HG03025 (cell line): ENCODE data around the gene EIF3K.
"Not testable (repeated sequence)": the region's sequence is repeated elsewhere in the genome, so short reads cannot be mapped to it uniquely, and the experiment has no call there.

ENCODE experiments used
- ATAC-seq: cut with Tn5 transposase; IDR thresholded peaks from one replicate; pipeline ENCODE4 v1.9.1; 2021; ENCODE audit warnings: mild to moderate bottlenecking, moderate library complexity; ENCODE audit not compliant: unreplicated experiment, low FRiP score

The EIF3K gene

GRCh38 chr19:38618590-38619360, at the start of gene EIF3K:
TSS of gene EIF3K (plus strand) at chr19:38619188. CDS start at chr19:38619269, 81 bp downstream.
- peak; percentile 75 for ATAC-seq

DNA sequence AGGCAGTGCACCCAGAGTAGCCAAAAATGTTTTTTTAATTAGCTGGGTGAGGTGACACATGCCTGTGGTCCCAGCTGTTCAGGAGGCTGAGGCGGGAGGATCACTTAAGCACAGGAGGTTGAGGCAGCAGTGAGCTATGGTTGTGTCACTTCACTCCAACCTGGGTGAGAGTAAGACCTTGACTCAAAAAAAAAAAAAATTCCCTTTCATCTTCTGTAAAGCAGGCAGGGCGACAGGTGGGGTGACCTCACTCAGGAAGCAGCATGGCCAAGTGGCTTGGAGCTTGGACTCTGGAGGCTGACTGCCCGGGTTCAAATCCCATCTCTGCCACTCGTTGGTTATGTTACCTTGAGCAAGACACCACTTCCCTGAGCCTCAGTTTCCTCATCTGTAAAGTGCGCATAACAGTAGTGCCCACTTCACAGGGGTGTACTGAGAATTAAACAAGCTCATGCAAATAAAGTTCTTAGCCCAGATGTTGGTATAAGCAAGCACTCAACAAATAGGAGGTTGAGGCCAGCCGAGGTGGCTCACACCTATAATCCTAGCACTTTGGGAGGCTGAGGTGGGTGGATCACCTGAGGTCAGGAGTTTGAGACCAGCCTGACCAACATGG, 49.5 kb upstream of the EIF3K start:
- no peak for ATAC-seq

GRCh38 chr19:38571682-38572081, 47.3 kb upstream of the EIF3K start:
- ATAC-seq: no peak

GRCh38 chr19:38577826-38578225, 41.2 kb upstream of the EIF3K start:
- no peak for ATAC-seq

- not testable (repeated sequence) for ATAC-seq
Observed at GRCh38 chr19:38579304-38579703, 39.7 kb upstream of the EIF3K start.

- no peak for ATAC-seq
Observed at GRCh38 chr19:38580080-38580479, 38.9 kb upstream of the EIF3K start.

DNA sequence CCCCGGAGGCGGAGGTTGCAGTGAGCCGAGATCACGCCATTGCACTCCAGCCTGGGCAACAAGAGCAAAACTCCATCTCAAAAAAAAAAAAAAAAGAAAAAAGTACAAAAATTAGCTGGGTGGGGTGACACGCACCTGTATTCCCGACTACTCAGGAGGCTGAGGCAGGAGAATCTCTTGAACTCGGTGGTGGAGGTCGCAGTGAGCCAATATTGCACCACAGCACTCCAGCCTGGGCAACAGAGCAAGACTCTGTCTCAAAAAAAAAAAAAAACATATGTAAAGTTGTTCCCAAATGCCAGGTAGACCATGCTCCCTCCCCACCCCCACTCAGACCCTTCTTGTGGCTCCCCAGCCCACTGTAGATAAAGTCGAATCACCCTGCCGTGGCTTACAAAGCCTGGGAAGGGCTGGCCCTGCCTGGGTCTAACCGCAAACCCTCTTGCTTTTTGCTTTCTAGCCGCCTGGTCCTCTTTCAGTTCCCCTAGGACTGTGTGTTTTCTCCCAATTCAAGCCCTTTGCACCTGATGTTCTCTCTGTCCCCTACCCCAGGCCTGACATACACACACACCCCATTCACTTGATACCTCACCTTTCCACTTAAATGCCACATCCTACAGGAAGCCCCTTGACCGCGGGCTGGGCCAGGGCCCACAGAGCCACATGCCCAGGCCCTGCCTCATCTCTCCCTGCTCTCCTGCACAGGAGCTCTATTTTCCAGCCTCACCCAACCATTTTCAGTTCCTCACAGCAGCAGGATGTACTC, 35.6 kb upstream of the EIF3K start:
- no peak for ATAC-seq

- no peak for ATAC-seq
Observed at GRCh38 chr19:38583985-38584305, 35.0 kb upstream of the EIF3K start.

DNA sequence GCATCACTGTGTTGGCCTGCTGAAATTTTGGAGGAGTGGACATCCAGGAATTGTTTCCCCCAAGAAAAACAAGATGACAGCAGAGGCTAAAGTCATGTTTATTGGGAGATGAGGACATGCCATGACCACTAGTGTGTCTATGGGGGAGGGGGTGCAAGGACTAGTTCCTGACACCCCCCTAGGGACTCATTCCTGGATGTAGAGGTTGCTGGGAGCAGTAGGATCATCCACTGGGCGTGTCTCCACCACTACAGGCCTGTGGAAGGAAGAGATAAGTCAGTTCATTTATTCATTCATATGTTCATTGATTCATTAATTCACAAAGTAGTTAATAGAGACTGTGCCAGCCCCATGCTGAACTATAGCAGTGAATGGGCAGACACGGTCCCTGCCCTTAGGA, 31.4 kb upstream of the EIF3K start:
- ATAC-seq: no peak

DNA sequence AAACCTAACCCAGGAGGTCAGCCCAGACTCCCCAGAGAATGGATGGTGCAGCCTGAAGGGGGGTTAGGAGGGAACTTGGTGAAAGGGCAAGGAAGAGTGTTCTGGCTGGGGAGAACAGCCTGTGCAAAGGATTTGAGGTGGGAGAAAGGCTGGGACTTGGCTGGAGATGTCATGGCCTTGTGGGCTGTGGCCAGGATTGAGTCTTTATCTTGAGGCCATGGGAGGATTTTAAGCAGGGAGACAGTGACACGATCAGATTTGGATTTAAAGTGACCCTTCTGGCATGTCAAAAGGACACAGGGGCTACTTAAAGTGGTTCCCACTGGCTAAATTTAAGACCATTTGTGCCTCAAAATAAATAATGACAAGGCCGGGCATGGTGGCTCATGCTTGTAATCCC, 30.9 kb upstream of the EIF3K start:
- ATAC-seq: no peak

DNA sequence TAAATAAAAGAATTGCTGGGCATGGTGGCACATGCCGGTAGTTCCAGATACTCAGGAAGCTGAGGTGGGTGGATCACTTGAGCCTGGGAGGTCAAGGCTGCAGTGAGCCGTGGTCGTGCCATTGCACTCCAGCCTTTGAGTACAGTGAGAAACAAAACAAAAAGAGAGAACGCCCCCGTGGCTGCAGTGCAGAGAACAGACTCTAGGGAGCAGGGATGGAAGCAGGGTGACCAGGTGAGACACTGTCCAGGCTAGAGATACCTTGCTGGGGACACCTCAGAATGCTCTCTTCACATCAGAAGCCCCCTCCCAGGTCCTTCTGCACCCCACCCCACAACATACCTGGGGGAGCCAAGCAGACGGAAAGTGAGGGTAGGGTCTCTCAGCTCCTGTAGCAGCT, 26.0 kb upstream of the EIF3K start:
- no peak for ATAC-seq

- ATAC-seq: no peak
Observed at GRCh38 chr19:38596057-38596981, 22.7 kb upstream of the EIF3K start.

- ATAC-seq: no peak
Observed at GRCh38 chr19:38597075-38597474, 21.9 kb upstream of the EIF3K start.

DNA sequence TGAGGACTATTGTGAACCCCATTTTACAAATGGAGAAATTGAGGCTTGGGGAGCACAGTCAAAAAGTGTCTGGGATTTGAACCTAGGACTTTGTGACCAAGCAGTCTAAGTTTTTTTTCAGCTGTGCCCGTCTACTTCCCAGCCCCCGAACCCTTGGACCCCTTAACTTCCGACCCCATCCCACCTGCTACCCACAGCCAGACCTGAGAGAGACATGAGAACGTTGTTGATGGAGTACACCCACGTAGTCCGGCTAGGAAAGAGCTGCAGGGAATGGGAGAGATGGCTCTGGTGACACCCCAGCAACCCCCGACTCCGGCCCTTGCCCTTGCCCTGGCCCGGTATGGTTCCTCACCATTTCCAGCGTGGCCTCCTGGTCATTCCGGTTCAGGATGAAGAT, 19.3 kb upstream of the EIF3K start:
- ATAC-seq: no peak

GRCh38 chr19:38602856-38603255, 16.1 kb upstream of the EIF3K start:
- ATAC-seq: not testable (repeated sequence)

DNA sequence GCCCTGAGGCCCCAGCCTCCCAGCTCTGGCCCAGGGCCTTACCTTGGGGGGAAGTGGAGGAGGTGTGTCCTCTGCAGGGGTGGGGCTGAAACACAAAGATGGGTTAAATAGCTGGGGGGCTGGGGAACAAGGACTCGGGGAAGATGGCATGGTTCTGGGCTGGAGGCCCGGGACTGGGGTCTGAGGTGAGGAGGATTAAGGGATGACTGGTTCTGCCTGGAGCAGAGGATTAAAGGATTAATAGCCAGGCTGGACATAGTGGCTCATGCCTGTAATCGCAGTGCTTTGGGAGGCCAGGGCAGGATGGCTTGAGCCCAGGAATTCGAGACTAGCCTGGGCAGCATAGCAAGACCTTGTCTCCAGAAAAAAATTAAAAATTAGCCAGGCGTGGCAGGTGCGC, 12.9 kb upstream of the EIF3K start:
- no peak for ATAC-seq

GRCh38 chr19:38614289-38614688, 4.7 kb upstream of the EIF3K start:
- no peak for ATAC-seq

DNA sequence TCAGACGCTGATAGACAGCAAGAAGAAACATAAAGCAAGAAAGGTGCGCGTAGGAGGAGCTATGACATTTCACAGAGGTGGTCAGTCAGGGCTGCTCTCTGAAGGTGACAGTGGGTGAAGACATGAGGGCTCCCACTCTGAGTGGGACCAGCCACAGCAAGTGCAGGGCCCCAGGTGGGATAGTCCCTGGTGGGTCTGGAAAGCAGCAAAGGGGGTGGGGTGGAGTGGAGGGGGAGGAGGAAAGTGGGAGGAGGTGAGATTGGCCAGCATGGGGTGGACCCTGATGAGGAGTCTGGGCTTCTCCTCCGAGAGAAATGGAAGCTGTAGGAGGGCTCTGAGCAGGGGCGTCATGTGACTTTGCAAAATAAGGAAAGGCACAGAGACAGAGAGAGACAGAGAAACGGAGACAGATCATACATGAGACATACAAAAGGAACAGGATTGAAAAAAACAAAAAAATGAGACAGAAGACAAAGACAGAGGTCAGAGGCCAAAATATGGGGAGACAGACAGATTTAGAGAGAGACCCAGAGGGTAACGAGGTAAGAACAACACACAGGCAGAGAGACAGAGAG, 3.9 kb upstream of the EIF3K start:
- no peak for ATAC-seq

- no peak for ATAC-seq
Observed at GRCh38 chr19:38616265-38616664, 2.7 kb upstream of the EIF3K start.

GRCh38 chr19:38617283-38617763, 1.7 kb upstream of the EIF3K start:
- ATAC-seq: no peak
